Measurements from ENCODE around the gene DENND1A. TPM values are rescaled to one million over a fixed set of nuclear protein-coding genes. Genes with fewer than 3 reads are reported as not detected.

DENND1A gene
- total RNA-seq, 1 donor from 2014 or later: 19.9 TPM

DNA sequence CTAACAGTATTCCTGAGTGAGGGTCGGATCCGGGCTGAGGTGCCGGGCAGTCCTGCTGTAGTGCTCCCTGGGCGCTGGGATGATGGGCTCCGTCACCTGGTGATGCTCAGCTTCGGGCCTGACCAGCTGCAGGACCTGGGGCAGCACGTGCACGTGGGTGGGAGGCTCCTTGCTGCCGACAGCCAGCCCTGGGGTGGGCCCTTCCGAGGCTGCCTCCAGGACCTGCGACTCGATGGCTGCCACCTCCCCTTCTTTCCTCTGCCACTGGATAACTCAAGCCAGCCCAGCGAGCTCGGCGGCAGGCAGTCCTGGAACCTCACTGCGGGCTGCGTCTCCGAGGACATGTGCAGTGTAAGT is 558.7 kb downstream of the DENND1A start:
- no peaks in the 10 kb centered on the region for H3K9me3 Mint-ChIP-seq
- no peak for DNase-seq (ENCODE audit: extremely low spot score, unreplicated experiment)
- H3K27ac Mint-ChIP-seq: no peak overlapping the region
- no peak overlapping the region for H3K4me3 Mint-ChIP-seq
- peaks cover 13% of the 10 kb centered on the region for H3K27me3 Mint-ChIP-seq
- no peaks in the 10 kb centered on the region for H3K36me3 Mint-ChIP-seq
- TF ChIP-seq, protein P1, sequence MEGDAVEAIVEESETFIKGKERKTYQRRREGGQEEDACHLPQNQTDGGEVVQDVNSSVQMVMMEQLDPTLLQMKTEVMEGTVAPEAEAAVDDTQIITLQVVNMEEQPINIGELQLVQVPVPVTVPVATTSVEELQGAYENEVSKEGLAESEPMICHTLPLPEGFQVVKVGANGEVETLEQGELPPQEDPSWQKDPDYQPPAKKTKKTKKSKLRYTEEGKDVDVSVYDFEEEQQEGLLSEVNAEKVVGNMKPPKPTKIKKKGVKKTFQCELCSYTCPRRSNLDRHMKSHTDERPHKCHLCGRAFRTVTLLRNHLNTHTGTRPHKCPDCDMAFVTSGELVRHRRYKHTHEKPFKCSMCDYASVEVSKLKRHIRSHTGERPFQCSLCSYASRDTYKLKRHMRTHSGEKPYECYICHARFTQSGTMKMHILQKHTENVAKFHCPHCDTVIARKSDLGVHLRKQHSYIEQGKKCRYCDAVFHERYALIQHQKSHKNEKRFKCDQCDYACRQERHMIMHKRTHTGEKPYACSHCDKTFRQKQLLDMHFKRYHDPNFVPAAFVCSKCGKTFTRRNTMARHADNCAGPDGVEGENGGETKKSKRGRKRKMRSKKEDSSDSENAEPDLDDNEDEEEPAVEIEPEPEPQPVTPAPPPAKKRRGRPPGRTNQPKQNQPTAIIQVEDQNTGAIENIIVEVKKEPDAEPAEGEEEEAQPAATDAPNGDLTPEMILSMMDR (conservative IDR thresholded peaks at IDR 0.05): no peak
- H3K4me1 Mint-ChIP-seq (ENCODE audit: unreplicated experiment): peaks cover 17% of the 10 kb centered on the region

DNA sequence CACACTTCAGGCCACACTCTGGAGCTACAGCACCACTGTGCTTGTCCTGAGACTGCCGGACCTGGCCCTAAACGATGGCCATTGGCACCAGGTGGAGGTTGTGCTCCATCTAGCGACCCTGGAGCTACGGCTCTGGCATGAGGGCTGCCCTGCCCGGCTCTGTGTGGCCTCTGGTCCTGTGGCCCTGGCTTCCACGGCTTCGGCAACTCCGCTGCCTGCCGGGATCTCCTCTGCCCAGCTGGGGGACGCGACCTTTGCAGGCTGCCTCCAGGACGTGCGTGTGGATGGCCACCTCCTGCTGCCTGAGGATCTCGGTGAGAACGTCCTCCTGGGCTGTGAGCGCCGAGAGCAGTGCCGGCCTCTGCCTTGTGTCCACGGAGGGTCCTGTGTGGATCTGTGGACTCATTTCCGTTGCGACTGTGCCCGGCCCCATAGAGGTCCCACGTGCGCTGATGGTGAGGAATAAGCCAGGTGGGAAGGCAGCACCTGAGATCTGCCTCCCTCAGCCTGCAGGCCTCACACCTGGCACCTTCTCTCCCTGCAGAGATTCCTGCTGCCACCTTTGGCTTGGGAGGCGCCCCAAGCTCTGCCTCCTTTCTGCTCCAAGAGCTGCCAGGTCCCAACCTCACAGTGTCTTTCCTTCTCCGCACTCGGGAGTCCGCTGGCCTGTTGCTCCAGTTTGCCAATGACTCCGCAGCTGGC is 559.2 kb downstream of the DENND1A start:
- Mint-ChIP-seq H3K4me1 (ENCODE audit: unreplicated experiment) (peaks cover 17% of the 10 kb centered on the region), H3K36me3 (no peaks in the 10 kb centered on the region), H3K9me3 (no peaks in the 10 kb centered on the region), H3K27me3 (peaks cover 13% of the 10 kb centered on the region), H3K27ac (no peak overlapping the region), H3K4me3 (no peak overlapping the region)
- DNase-seq (ENCODE audit: extremely low spot score, unreplicated experiment): no peak
- TF ChIP-seq, protein P1 (conservative IDR thresholded peaks at IDR 0.05): no peak

DNA sequence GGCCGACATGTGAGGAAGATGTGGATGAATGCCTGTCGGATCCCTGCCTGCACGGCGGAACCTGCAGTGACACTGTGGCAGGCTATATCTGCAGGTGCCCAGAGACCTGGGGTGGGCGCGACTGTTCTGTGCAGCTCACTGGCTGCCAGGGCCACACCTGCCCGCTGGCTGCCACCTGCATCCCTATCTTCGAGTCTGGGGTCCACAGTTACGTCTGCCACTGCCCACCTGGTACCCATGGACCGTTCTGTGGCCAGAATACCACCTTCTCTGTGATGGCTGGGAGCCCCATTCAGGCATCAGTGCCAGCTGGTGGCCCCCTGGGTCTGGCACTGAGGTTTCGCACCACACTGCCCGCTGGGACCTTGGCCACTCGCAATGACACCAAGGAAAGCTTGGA is 559.8 kb downstream of the DENND1A start:
- no peak for DNase-seq (ENCODE audit: extremely low spot score, unreplicated experiment)
- Mint-ChIP-seq H3K27me3 (peaks cover 17% of the 10 kb centered on the region), H3K4me1 (ENCODE audit: unreplicated experiment) (peaks cover 18% of the 10 kb centered on the region), H3K4me3 (no peak overlapping the region), H3K9me3 (no peaks in the 10 kb centered on the region), H3K27ac (no peak overlapping the region), H3K36me3 (no peaks in the 10 kb centered on the region)
- TF ChIP-seq, protein P1 (conservative IDR thresholded peaks at IDR 0.05): no peak

- Mint-ChIP-seq H3K36me3 (no peaks in the 10 kb centered on the region), H3K9me3 (no peaks in the 10 kb centered on the region), H3K27ac (no peak overlapping the region), H3K4me3 (no peak overlapping the region), H3K4me1 (ENCODE audit: unreplicated experiment) (peaks cover 19% of the 10 kb centered on the region), H3K27me3 (peaks cover 17% of the 10 kb centered on the region)
- no peak for DNase-seq (ENCODE audit: extremely low spot score, unreplicated experiment)
- TF ChIP-seq, protein P1 (conservative IDR thresholded peaks at IDR 0.05): no peak
These were observed 560.6 kb downstream of the DENND1A start for GRCh38 chr9:123369296-123369695.

DNA sequence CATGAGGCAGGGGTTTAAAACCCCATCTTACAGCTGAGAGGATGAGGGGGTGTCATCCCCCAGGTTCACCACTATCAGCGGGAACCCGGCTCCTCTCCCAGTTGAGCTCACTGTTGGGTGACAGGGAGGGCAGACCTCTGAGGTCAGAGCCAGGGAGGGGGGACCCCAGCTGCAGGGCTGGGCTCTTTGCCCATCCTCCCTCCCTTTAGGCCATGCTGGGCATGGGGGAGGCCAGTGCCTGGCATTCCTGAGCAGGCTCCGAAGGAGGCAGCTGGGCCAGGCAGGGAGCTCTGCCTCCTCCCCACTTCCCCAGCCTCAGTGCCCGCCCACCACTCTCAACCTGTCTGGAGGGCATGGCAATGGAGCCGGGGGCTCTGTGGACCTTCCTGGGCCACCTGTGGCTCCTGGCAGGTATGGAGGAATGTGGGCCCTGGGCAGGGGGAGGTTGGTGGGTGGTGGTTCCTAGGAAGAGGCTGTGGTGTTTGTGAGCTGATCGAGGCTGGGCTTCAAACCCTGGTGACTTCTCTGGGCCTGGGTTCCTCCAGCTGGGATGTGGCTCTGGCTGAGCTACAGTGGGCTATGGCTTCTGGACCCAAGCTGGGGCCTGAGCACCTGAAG is 561.3 kb downstream of the DENND1A start:
- Mint-ChIP-seq H3K36me3 (no peaks in the 10 kb centered on the region), H3K4me3 (no peak overlapping the region), H3K27me3 (peaks cover 17% of the 10 kb centered on the region), H3K9me3 (no peaks in the 10 kb centered on the region), H3K27ac (no peak overlapping the region), H3K4me1 (ENCODE audit: unreplicated experiment) (peaks cover 25% of the 10 kb centered on the region)
- no peak for DNase-seq (ENCODE audit: extremely low spot score, unreplicated experiment)
- TF ChIP-seq, protein P1 (conservative IDR thresholded peaks at IDR 0.05): no peak
